GM19099 (cell line): ENCODE results near the gene GPS1.

ENCODE experiments used
- POLR2A ChIP-seq: IDR thresholded peaks from 3 replicates; pipeline ENCODE4 v1.6.1; 2011; ENCODE audit warnings: low read depth; ENCODE audit not compliant: insufficient read length; ENCODE audit errors: extremely low read depth

GPS1 gene

GRCh38 chr17:82012261-82012639 is 39.4 kb upstream of the GPS1 start:
- TF ChIP-seq POLR2A = no peak

DNA sequence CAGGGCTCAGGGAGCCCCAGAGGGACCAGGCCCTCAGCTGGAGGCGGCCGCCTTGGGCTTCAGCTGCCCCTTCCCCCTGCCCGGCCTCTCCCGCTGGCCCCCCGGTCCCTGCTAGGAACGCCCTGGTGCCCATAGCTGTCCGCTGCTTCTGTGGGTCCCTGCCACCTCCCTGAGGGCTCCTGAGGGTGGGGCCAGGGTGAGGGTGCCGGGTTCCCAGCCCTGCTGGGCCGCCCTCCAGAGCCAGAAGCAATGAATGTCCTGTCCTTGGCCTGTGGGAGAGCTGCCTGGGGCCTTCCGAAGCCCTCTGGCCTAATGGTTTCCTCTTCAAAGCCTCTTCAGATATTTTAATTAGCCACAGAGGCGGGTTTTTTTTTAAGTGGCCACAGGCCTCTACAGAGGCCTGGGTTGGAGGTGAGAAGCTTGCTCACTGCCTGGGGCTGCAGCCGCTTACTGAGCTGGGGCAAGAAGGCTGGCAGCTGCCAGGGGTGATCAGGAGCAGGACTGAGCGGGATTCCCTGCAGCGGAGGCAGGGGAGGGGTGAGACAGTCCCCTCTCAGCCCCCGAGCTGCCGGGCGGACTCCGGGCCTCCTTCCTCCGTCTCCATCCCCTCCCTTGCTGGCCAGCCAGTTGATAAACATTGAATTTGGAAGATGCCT is 38.9 kb upstream of the GPS1 start:
- no peak for TF ChIP-seq POLR2A

DNA sequence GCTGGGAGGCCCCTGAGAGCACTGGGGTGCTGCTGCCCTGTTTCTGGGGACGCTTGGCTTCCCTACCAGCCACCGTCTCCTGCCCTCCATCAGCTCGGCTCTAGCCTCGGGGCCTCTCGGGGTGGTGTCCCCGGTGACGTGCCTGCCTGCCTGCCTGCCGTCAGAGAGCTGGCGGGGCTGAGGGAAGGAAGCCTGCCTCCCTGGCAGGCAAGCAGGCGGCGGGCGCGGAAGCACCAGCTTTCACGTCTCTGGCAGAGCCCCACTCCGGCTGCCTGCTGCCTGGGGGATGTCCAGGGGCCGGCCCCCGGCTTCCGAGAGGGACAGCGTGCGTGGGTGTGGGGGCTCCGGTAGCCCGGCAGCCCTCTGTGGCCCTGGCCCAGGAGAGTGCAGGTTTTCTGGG is 38.4 kb upstream of the GPS1 start:
- no peak for TF ChIP-seq POLR2A

- no peak for TF ChIP-seq POLR2A
Observed at GRCh38 chr17:82013772-82014321, 37.9 kb upstream of the GPS1 start.

- no peak for TF ChIP-seq POLR2A
Observed at GRCh38 chr17:82014432-82014831, 37.3 kb upstream of the GPS1 start.

DNA sequence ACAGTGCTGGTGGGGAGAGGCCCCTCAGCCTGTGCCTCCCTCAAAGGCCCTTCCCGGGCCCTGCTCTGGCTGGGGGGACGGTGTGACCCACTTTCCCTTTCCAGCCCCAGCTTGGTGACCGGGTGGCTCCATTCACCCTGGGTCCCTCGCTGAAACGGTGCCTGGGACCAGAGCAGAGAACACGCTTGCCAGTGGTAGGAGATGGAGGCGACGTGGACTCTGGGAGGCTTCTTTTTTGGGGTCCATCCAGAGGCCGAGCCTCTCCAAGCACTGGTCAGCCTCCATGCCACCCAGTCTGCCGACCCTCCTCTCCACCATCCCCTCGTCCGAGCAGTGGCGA is 36.8 kb upstream of the GPS1 start:
- no peak for TF ChIP-seq POLR2A

DNA sequence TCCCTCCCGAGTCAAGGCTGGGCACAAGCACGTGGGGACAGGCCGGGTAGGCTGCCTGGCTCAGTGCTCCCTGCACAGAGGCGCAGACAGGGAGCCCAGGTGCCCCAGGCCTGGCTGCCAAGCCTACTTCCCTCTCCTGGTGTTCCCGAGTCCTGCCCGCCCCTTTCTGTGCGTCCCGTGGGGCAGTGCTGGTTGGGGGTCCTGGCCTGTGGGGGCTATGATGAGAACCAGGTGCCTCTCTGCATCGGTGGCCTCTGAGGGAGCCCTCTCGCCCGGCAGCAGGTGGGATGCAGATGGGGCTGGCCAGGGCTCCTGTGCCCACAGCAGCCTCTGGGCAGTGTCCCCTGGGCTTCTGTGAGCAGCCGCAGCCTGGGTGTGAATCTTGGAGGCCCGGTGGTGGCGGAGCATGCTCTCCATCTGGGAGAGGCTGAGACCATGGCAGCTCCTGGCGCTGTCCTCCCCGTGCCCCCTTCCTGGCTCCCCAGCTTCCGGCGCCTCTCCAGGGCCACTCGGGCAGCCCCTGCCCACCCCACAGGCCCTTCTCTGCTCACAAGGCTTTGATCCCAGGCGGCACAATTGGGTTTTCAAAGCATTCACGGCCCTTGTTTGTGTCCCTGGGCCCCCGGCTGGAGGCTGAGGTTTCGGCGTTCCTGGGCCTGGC is 36.3 kb upstream of the GPS1 start:
- no peak for TF ChIP-seq POLR2A

DNA sequence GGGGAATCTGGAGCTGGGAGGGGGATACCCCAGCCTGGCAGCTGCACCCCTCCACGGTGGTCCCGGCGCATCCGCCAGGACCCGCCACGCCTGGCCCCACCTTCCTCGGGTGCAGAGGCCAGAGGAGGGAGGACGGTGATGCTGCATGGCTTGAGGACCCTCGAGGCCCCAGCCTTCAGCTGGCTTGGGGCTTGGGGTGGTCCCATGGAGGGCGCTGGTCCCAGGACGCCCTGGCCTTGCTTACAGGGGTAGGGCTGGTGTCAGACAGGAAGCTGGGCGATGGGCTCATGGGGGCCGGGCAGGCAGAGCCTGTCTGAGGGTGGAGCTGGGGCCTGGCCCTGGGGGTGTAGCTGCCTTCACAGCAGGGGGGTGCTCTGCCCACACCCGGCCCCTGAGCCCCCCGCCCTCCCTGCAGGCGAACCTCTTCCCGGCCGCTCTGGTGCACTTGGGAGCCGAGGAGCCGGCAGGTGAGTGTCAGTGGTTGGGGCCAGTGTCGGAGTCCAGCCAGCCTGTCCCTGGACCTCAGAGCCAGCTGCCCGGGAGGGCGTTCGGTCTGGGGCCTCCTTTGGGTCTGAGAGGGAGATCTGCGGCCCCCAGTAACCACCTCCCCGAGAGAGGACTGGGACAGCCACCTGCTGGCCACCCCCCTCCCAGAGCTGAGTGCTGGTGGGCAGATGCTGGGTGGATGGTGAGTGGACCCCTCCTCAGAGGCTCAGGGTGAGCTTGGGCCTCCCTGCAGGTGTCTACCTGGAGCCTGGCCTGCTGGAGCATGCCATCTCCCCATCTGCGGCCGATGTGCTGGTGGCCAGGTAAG is 35.4 kb upstream of the GPS1 start:
- no peak for TF ChIP-seq POLR2A

DNA sequence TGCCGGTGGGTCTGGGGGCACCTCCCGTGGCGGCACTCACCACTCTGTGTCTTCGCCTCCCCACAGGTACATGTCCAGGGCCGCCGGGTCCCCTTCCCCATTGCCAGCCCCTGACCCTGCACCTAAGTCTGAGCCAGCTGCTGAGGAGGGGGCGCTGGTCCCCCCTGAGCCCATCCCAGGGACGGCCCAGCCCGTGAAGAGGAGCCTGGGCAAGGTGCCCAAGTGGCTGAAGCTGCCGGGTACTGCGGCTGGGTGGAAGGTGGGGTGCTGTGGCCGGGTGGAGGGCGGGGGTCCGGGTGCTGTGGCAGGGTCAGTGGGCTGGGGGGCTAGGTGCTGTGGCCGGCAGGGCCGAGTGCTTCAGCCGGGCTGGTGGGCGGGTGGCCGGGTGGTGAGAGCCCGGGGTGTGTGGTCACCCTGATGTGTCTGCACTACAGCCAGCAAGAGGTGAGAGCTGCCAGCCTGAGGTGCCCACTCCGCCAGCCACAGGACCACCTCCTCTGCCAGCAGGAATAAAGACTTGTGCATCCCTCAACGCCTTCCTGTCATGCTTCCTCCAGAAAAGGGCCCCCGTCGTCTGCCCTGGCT is 34.7 kb upstream of the GPS1 start:
- TF ChIP-seq POLR2A = no peak

GRCh38 chr17:82017612-82018151 is 34.0 kb upstream of the GPS1 start:
- no peak for TF ChIP-seq POLR2A

- TF ChIP-seq POLR2A = no peak
Observed at GRCh38 chr17:82018152-82018988, 33.3 kb upstream of the GPS1 start.

DNA sequence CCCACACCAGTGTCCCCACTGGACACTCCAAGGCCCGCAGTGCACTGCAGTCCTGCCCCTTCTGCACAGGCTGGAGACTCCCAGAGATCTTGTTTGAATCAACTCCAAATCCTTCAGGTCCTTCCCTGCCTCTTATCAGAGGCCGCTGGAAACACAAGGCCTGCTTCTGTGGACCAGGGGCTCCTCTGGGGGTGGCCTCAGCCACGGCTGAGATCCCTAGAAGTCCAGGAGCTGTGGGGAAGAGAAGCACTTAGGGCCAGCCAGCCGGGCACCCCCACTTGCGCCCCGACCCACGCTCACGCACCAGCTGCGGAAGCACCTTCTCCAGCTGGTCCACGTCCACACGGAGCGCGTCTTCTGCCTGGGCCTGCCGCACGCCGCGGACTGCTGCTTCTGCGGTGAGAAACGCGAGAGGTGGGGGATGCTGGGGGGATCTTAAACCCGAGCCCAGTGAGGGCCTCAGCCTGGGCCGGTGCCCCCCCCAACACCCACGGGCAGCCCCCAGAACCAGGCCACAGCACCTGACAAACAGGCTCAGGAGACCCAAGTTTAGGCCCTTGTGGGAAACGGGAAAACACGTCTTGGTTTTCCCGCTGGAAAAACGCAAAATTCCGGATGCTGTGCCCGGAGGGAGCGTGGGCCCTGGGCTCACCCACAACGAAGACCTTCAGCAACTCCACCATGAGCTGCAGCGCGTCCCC is 32.6 kb upstream of the GPS1 start:
- no peak for TF ChIP-seq POLR2A

GRCh38 chr17:82019690-82020571 is 31.8 kb upstream of the GPS1 start:
- TF ChIP-seq POLR2A = no peak

GRCh38 chr17:82020572-82021106 is 31.1 kb upstream of the GPS1 start:
- TF ChIP-seq POLR2A = no peak
